SK-N-SH treated with all-trans-retinoic acid at 6 μM for 48 hours (cell line): ENCODE measurements around the gene BLM.

Experiments used
- ARNTL ChIP-seq: fragments of 450-650 bp; formaldehyde crosslinking; IDR thresholded peaks from 2 replicates; pipeline ENCODE4 v1.5.0; 2020; ENCODE audit warnings: low read depth, mild to moderate bottlenecking, moderate library complexity, borderline replicate concordance
- ESRRG ChIP-seq: fragments of 250-450 bp; sonication (Bioruptor Pico); IDR thresholded peaks from 2 replicates; pipeline ENCODE4 v1.6.1; 2021; ENCODE audit warnings: mild to moderate bottlenecking
- ISL1 ChIP-seq: fragments of 250-450 bp; sonication (Bioruptor Pico); IDR thresholded peaks from 2 replicates; pipeline ENCODE4 v2.1.2; 2022; ENCODE audit warnings: mild to moderate bottlenecking, moderate library complexity
- RARB ChIP-seq: fragments of 250-450 bp; sonication (Bioruptor Pico); IDR thresholded peaks from 2 replicates; pipeline ENCODE4 v1.8.0; 2021; ENCODE audit warnings: mild to moderate bottlenecking, moderate library complexity
- SNAI2 ChIP-seq: fragments of 250-450 bp; sonication (Bioruptor Pico); IDR thresholded peaks from 2 replicates; pipeline ENCODE4 v1.5.0; 2020; ENCODE audit warnings: mild to moderate bottlenecking, moderate library complexity
- TCF4 ChIP-seq: fragments of 250-450 bp; sonication (Bioruptor Pico); IDR thresholded peaks from 2 replicates; pipeline ENCODE4 v1.8.0; 2021; ENCODE audit warnings: mild to moderate bottlenecking, moderate library complexity, borderline replicate concordance
- ZFP30 ChIP-seq: fragments of 450-650 bp; formaldehyde crosslinking; IDR thresholded peaks from 2 replicates; pipeline ENCODE4 v1.5.0; 2022; ENCODE audit warnings: mild to moderate bottlenecking, moderate library complexity
- ZNF70 ChIP-seq: fragments of 450-650 bp; formaldehyde crosslinking; IDR thresholded peaks from 2 replicates; pipeline ENCODE4 v1.5.0; 2020; ENCODE audit warnings: mild to moderate bottlenecking, moderate library complexity
- TF ChIP-seq, protein P1 (sequence below): fragments of 250-450 bp; sonication (Bioruptor Pico); IDR thresholded peaks from 2 replicates; pipeline ENCODE4 v1.8.0; 2020; ENCODE audit warnings: mild to moderate bottlenecking, moderate library complexity, borderline replicate concordance
- TF ChIP-seq, protein P2 (sequence below): fragments of 250-450 bp; sonication (Bioruptor Pico); IDR thresholded peaks from 2 replicates; pipeline ENCODE4 v1.5.1; 2021; ENCODE audit warnings: mild to moderate bottlenecking, moderate library complexity
- TF ChIP-seq, protein P3 (sequence below): fragments of 250-450 bp; sonication (Bioruptor Pico); IDR thresholded peaks from 2 replicates; pipeline ENCODE4 v1.5.1; 2020; ENCODE audit warnings: low read depth, mild to moderate bottlenecking, moderate library complexity

DNA sequence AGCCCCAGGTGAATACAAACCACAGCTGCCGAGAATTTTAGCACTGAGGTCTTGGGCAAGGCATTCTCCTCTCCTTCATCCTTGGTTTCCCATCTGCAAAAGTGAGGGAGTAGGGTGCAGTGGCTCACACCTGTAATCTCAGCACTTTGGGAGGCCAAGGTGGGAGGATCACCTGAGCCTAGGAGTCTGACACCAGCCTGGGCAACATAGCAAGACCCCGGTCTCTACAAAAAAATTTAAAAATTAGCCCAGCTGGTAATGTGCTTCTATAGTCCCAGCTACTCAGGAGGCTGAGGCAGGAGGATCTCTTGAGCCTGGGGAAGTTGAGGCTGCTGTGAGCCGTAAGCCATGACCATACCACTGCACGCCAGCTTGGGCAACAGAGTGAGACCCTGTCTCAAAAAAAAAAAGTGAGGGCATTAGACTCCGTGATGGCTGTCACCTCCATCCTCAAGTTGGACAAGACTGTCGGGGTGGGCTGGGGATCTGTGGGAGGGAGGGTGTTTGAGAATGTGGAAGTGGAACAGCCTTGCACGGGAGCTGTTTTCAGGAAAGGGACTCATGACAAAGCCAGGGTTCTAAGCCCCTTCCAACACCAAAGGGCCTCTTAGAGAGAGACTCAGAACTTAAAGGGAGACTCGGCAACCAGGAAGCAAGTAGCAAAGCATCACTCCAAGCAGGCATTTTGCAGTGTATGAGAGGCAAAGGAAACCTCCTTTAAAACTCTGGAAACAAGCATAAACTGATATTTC lies 105.2 kb downstream of the BLM start:
- TF ChIP-seq, protein P1, sequence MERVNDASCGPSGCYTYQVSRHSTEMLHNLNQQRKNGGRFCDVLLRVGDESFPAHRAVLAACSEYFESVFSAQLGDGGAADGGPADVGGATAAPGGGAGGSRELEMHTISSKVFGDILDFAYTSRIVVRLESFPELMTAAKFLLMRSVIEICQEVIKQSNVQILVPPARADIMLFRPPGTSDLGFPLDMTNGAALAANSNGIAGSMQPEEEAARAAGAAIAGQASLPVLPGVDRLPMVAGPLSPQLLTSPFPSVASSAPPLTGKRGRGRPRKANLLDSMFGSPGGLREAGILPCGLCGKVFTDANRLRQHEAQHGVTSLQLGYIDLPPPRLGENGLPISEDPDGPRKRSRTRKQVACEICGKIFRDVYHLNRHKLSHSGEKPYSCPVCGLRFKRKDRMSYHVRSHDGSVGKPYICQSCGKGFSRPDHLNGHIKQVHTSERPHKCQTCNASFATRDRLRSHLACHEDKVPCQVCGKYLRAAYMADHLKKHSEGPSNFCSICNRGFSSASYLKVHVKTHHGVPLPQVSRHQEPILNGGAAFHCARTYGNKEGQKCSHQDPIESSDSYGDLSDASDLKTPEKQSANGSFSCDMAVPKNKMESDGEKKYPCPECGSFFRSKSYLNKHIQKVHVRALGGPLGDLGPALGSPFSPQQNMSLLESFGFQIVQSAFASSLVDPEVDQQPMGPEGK (CRISPR knock-in tag) = no peak
- TF ChIP-seq, protein P2, sequence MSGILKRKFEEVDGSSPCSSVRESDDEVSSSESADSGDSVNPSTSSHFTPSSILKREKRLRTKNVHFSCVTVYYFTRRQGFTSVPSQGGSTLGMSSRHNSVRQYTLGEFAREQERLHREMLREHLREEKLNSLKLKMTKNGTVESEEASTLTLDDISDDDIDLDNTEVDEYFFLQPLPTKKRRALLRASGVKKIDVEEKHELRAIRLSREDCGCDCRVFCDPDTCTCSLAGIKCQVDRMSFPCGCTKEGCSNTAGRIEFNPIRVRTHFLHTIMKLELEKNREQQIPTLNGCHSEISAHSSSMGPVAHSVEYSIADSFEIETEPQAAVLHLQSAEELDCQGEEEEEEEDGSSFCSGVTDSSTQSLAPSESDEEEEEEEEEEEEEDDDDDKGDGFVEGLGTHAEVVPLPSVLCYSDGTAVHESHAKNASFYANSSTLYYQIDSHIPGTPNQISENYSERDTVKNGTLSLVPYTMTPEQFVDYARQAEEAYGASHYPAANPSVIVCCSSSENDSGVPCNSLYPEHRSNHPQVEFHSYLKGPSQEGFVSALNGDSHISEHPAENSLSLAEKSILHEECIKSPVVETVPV (CRISPR knock-in tag) = no peak
- TF ChIP-seq TCF4 (CRISPR knock-in tag) (no peak), ESRRG (CRISPR knock-in tag) (no peak), ARNTL (CRISPR knock-in tag) (no peak), ZFP30 (CRISPR knock-in tag) (no peak), ZNF70 (no peak), SNAI2 (CRISPR knock-in tag) (no peak), RARB (CRISPR knock-in tag) (no peak), ISL1 (CRISPR knock-in tag) (no peak)
- TF ChIP-seq, protein P3, sequence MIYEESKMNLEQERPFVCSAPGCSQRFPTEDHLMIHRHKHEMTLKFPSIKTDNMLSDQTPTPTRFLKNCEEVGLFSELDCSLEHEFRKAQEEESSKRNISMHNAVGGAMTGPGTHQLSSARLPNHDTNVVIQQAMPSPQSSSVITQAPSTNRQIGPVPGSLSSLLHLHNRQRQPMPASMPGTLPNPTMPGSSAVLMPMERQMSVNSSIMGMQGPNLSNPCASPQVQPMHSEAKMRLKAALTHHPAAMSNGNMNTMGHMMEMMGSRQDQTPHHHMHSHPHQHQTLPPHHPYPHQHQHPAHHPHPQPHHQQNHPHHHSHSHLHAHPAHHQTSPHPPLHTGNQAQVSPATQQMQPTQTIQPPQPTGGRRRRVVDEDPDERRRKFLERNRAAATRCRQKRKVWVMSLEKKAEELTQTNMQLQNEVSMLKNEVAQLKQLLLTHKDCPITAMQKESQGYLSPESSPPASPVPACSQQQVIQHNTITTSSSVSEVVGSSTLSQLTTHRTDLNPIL (CRISPR knock-in tag) = no peak
